CD4-positive, alpha-beta memory T cell (primary cell): ENCODE data around the gene STRN3. TPM values are rescaled to one million over a fixed set of nuclear protein-coding genes. Genes with fewer than 3 reads are reported as not detected.
"Not testable (repeated sequence)": the region's sequence is repeated elsewhere in the genome, so short reads cannot be mapped to it uniquely, and the experiment has no call there.

ENCODE experiments used
- CTCF ChIA-PET: fragments of 350-600 bp; sonication (Branson Sonifier 250); formaldehyde crosslinking; loops from one replicate; lab custom pipeline; 2021; ENCODE audit warnings: inconsistent platforms; ENCODE audit not compliant: partially characterized antibody; lab: Charles Lee
- POLR2A ChIA-PET: fragments of 350-600 bp; sonication (Branson Sonifier 250); formaldehyde crosslinking; loops from one replicate; lab custom pipeline; 2021; ENCODE audit not compliant: partially characterized antibody; lab: Charles Lee
- DNase-seq, 5 donors: peaks; one replicate each; pipeline versions ENCODE4 v3.0.0 to v3.0.0-alpha.2; 2020 to 2022; ENCODE audit warnings: mixed read lengths in 1 of 5
- H3K27ac ChIP-seq: one replicate; pipeline ENCODE4 v1.7.0; 2013; ENCODE audit warnings: low read depth, low read length
- H3K27me3 ChIP-seq: 2 replicates; pipeline ENCODE4 v1.7.0; 2013; ENCODE audit warnings: mild to moderate bottlenecking, low read length, moderate library complexity; ENCODE audit not compliant: insufficient read depth
- H3K36me3 ChIP-seq: 2 replicates; pipeline ENCODE4 v1.7.0; 2013; ENCODE audit warnings: mild to moderate bottlenecking, low read length, moderate library complexity; ENCODE audit not compliant: insufficient read depth
- H3K4me1 ChIP-seq: 2 replicates; pipeline ENCODE4 v1.7.0; 2013; ENCODE audit warnings: mild to moderate bottlenecking, low read length, moderate library complexity; ENCODE audit not compliant: insufficient read depth
- H3K4me3 ChIP-seq, 2 donors: one replicate each; pipeline ENCODE4 v1.7.0; 2013; ENCODE audit warnings: low read length in 2 of 2, mild to moderate bottlenecking in 1 of 2
- H3K9me3 ChIP-seq, 2 donors: one replicate each; pipeline ENCODE4 v1.7.0; 2013; ENCODE audit warnings: low read length in 2 of 2, control low read depth in 1 of 2; ENCODE audit not compliant: control insufficient read depth in 1 of 2
- H3K27ac Mint-ChIP-seq, 7 donors: one replicate each; pipeline ENCODE4 v1.8.0; 2020 to 2021; ENCODE audit warnings: mixed read lengths in 7 of 7, mild to moderate bottlenecking in 6 of 7, inconsistent platforms in 3 of 7, moderate library complexity in 3 of 7
- H3K27me3 Mint-ChIP-seq, 2 donors: one replicate each; pipeline ENCODE4 v1.8.0; 2020 to 2021; ENCODE audit warnings: mixed read lengths in 2 of 2
- H3K36me3 Mint-ChIP-seq, 2 donors: one replicate each; pipeline ENCODE4 v1.8.0; 2020 to 2021; ENCODE audit warnings: mixed read lengths in 2 of 2, inconsistent platforms in 1 of 2, mild to moderate bottlenecking in 1 of 2
- H3K4me1 Mint-ChIP-seq, 4 donors: one replicate each; pipeline ENCODE4 v1.8.0; 2020 to 2021; ENCODE audit warnings: mixed read lengths in 4 of 4, mild to moderate bottlenecking in 1 of 4
- H3K4me3 Mint-ChIP-seq, 8 donors: one replicate each; pipeline ENCODE4 v1.8.0; 2020 to 2021; ENCODE audit warnings: mixed read lengths in 8 of 8, mild to moderate bottlenecking in 7 of 8, moderate library complexity in 6 of 8, inconsistent platforms in 3 of 8
- H3K9me3 Mint-ChIP-seq, 8 donors: one replicate each; pipeline ENCODE4 v1.8.0; 2020 to 2021; ENCODE audit warnings: mixed read lengths in 8 of 8, mild to moderate bottlenecking in 5 of 8, inconsistent platforms in 3 of 8, moderate library complexity in 1 of 8
- intact Hi-C: fragments of 100-400 bp; cut with micrococcal nuclease; formaldehyde crosslinking; loops from one replicate; pipeline ENCODE4 v1.15.1; 2023
- polyA plus RNA-seq, 2 donors: library from polyadenylated mRNA; unstranded; fragments of 300-500 nt; fragmentation: Illumina TruSeq; gene quantifications; one replicate each; pipeline ENCODE4 v1.2.3, GENCODE V29; 2021
- total RNA-seq, 2 experiments: library from RNA; stranded (reverse); gene quantifications; one replicate each; pipeline ENCODE4 v1.2.3, GENCODE V29; 2021

Gene STRN3
- total and polyA plus RNA-seq, 4 experiments from 2014 or later = 2.3 to 26.2 (median 14.1) TPM

GRCh38 chr14:30903285-30904124 lies 122.7 kb downstream of the STRN3 start:
- POLR2A ChIA-PET = no interaction called here
- DNase-seq = no peak
- no peaks in the 10 kb centered on the region for H3K27me3 ChIP-seq
- CTCF ChIA-PET = interaction anchor here (1.0 kb wide), 1 partner anchor 8 kb away, joined by 4 read pairs; no protein-coding TSS in a partner anchor
- H3K4me1 ChIP-seq = peaks cover 4% of the 10 kb centered on the region
- Mint-ChIP-seq H3K9me3 (no peaks in the 10 kb centered on the region), H3K4me1 (peaks cover 0 to 6% (median 3%) of the 10 kb centered on the region in 4 donors), H3K4me3 (no peak overlapping the region), H3K36me3 (peaks cover 26 to 43% of the 10 kb centered on the region in 2 donors), H3K27me3 (no peaks in the 10 kb centered on the region), H3K27ac (peak overlapping the region in 1 of 7 donors; percentile 50)
- H3K27ac ChIP-seq = no peak overlapping the region
- intact Hi-C loops = loop anchor here (10.0 kb wide), 1 partner anchor 179 kb away; no protein-coding TSS in a partner anchor
- H3K9me3 ChIP-seq = no peaks in the 10 kb centered on the region
- peaks cover 11% of the 10 kb centered on the region for H3K36me3 ChIP-seq
- H3K4me3 ChIP-seq = no peak overlapping the region

GRCh38 chr14:30897121-30897520 lies 129.1 kb downstream of the STRN3 start:
- H3K27me3 ChIP-seq, H3K9me3 ChIP-seq, H3K27me3 Mint-ChIP-seq, H3K27ac ChIP-seq, H3K4me1 ChIP-seq, CTCF ChIA-PET, H3K27ac Mint-ChIP-seq, intact Hi-C loops, H3K4me3 ChIP-seq, DNase-seq, H3K4me3 Mint-ChIP-seq, POLR2A ChIA-PET, H3K4me1 Mint-ChIP-seq, H3K9me3 Mint-ChIP-seq: not testable (repeated sequence)
- peaks cover 23% of the 10 kb centered on the region for H3K36me3 ChIP-seq
- H3K36me3 Mint-ChIP-seq = peaks cover 41 to 49% of the 10 kb centered on the region in 2 donors

GRCh38 chr14:30896435-30896834 lies 129.7 kb downstream of the STRN3 start:
- H3K4me1 ChIP-seq = no peaks in the 10 kb centered on the region
- no peaks in the 10 kb centered on the region for H3K27me3 Mint-ChIP-seq
- POLR2A ChIA-PET = no interaction called here
- H3K36me3 Mint-ChIP-seq = peaks cover 36 to 46% of the 10 kb centered on the region in 2 donors
- H3K4me3 Mint-ChIP-seq = no peak overlapping the region
- no peak overlapping the region for H3K4me3 ChIP-seq
- H3K27ac ChIP-seq = no peak overlapping the region
- H3K36me3 ChIP-seq = peaks cover 23% of the 10 kb centered on the region
- H3K4me1 Mint-ChIP-seq = peaks cover 0 to 8% (median 0%) of the 10 kb centered on the region in 4 donors
- DNase-seq = no peak
- no peaks in the 10 kb centered on the region for H3K27me3 ChIP-seq
- H3K9me3 Mint-ChIP-seq = no peaks in the 10 kb centered on the region
- CTCF ChIA-PET = no interaction called here
- no peaks in the 10 kb centered on the region for H3K9me3 ChIP-seq
- intact Hi-C loops = no loop called here
- H3K27ac Mint-ChIP-seq = peak overlapping the region in 3 of 7 donors; percentile 4 to 55 (median 26)

- ChIA-PET POLR2A (interaction anchor here (0.7 kb wide), 1 partner anchor 10 kb away, joined by 4 read pairs; no protein-coding TSS in a partner anchor), CTCF (interaction anchor here (1.0 kb wide), 1 partner anchor 9 kb away, joined by 4 read pairs; no protein-coding TSS in a partner anchor)
- intact Hi-C loops = no loop called here
- H3K27ac ChIP-seq = no peak overlapping the region
- Mint-ChIP-seq H3K4me3 (no peak overlapping the region), H3K9me3 (no peaks in the 10 kb centered on the region), H3K36me3 (peaks cover 34 to 40% of the 10 kb centered on the region in 2 donors), H3K27me3 (no peaks in the 10 kb centered on the region), H3K4me1 (peaks cover 0 to 8% (median 0%) of the 10 kb centered on the region in 4 donors), H3K27ac (peak overlapping the region in 2 of 7 donors; percentile 49 to 76)
- H3K4me1 ChIP-seq = no peaks in the 10 kb centered on the region
- H3K36me3 ChIP-seq = peaks cover 23% of the 10 kb centered on the region
- DNase-seq = no peak
- H3K9me3 ChIP-seq = no peaks in the 10 kb centered on the region
- no peak overlapping the region for H3K4me3 ChIP-seq
- no peaks in the 10 kb centered on the region for H3K27me3 ChIP-seq
Measured at GRCh38 chr14:30894923-30895515, 131.2 kb downstream of the STRN3 start.

GRCh38 chr14:30893819-30894218 lies 132.4 kb downstream of the STRN3 start:
- Mint-ChIP-seq H3K27ac (no peak overlapping the region), H3K27me3 (no peaks in the 10 kb centered on the region)
- CTCF ChIA-PET = no interaction called here

GRCh38 chr14:30889244-30889594 lies 137.0 kb downstream of the STRN3 start:
- Mint-ChIP-seq H3K4me3 (no peak overlapping the region), H3K9me3 (no peaks in the 10 kb centered on the region), H3K27me3 (no peaks in the 10 kb centered on the region), H3K27ac (peak overlapping the region in 4 of 7 donors; percentile 0 to 77 (median 40)), H3K36me3 (peaks cover under 1 to 3% of the 10 kb centered on the region in 2 donors), H3K4me1 (no peaks in the 10 kb centered on the region)
- no peaks in the 10 kb centered on the region for H3K27me3 ChIP-seq
- CTCF ChIA-PET = no interaction called here
- peaks cover 4% of the 10 kb centered on the region for H3K36me3 ChIP-seq
- no peak overlapping the region for H3K4me3 ChIP-seq
- POLR2A ChIA-PET = no interaction called here
- H3K4me1 ChIP-seq = no peaks in the 10 kb centered on the region
- H3K27ac ChIP-seq = no peak overlapping the region
- DNase-seq = no peak
- no peaks in the 10 kb centered on the region for H3K9me3 ChIP-seq
- intact Hi-C loops = no loop called here

More at GRCh38 chr14:30893819-30894218, 132.4 kb downstream of the STRN3 start:
- Histone ChIP-seq H3K9me3 (no peaks in the 10 kb centered on the region), H3K27ac (no peak overlapping the region), H3K36me3 (peaks cover 23% of the 10 kb centered on the region), H3K4me1 (no peaks in the 10 kb centered on the region), H3K27me3 (no peaks in the 10 kb centered on the region), H3K4me3 (no peak overlapping the region)
- no peak overlapping the region for H3K4me3 Mint-ChIP-seq
- peaks cover 0 to 4% (median 0%) of the 10 kb centered on the region in 4 donors for H3K4me1 Mint-ChIP-seq
- no peaks in the 10 kb centered on the region for H3K9me3 Mint-ChIP-seq
- intact Hi-C loops = no loop called here
- POLR2A ChIA-PET = no interaction called here
- no peak for DNase-seq
- H3K36me3 Mint-ChIP-seq = peaks cover 25 to 32% of the 10 kb centered on the region in 2 donors
